Epithelial cell of esophagus (primary cell): Measurements from ENCODE around the gene HOXB2.

Experiments
- DNase-seq: peaks from one replicate; pipeline ENCODE4 v3.0.0; 2010; ENCODE audit warnings: low read depth
- H3K4me3 ChIP-seq: 2 replicates; pipeline ENCODE4 v1.5.1; 2011; ENCODE audit warnings: mild to moderate bottlenecking, low read length, control low read depth
- CTCF ChIP-seq: IDR thresholded peaks from 2 replicates; pipeline ENCODE4 v1.5.1; 2011; ENCODE audit warnings: low read depth, mild to moderate bottlenecking, low read length, control low read depth, inconsistent platforms; ENCODE audit not compliant: insufficient read depth; ENCODE audit errors: missing control alignments

HOXB2 gene

GRCh38 chr17:48575066-48575582 is 30.2 kb upstream of the HOXB2 start:
- DNase-seq = no peak
- H3K4me3 ChIP-seq = no peak overlapping the region
- TF ChIP-seq CTCF = no peak

- H3K4me3 ChIP-seq = no peak overlapping the region
- no peak for TF ChIP-seq CTCF
- no peak for DNase-seq
These were observed 29.7 kb upstream of the HOXB2 start for GRCh38 chr17:48574505-48575065.

- H3K4me3 ChIP-seq = no peak overlapping the region
- TF ChIP-seq CTCF = no peak
- DNase-seq = no peak
These were observed 27.0 kb upstream of the HOXB2 start for GRCh38 chr17:48571826-48572417.

GRCh38 chr17:48571024-48571818 is 26.3 kb upstream of the HOXB2 start:
- no peak overlapping the region for H3K4me3 ChIP-seq

GRCh38 chr17:48570325-48571023 is 25.6 kb upstream of the HOXB2 start:
- DNase-seq = no peak
- TF ChIP-seq CTCF = no peak
- H3K4me3 ChIP-seq = no peak overlapping the region

More at GRCh38 chr17:48571024-48571818, 26.3 kb upstream of the HOXB2 start:
- no peak for DNase-seq
- no peak for TF ChIP-seq CTCF

GRCh38 chr17:48569674-48570324 is 24.9 kb upstream of the HOXB2 start:
- no peak for TF ChIP-seq CTCF
- no peak for DNase-seq
- H3K4me3 ChIP-seq = no peak overlapping the region
